SU-DHL-6 (cell line): ENCODE data around the gene PODN.

ENCODE experiments used
- CTCF ChIP-seq: fragments of 200-600 bp; sonication (generic); IDR thresholded peaks from one replicate; pipeline ENCODE4 v1.5.1; 2017; ENCODE audit warnings: antibody characterized with exemption, mild to moderate bottlenecking, low read length, moderate library complexity; ENCODE audit not compliant: insufficient read depth, poor library complexity, severe bottlenecking
- EZH2phosphoT487 ChIP-seq: fragments of 200-600 bp; sonication (generic), shearing (Covaris generic); conservative IDR thresholded peaks from 2 replicates; pipeline ENCODE4 v1.6.1; 2018; ENCODE audit warnings: mild to moderate bottlenecking, antibody characterized with exemption, low read length, moderate library complexity, mixed read lengths

GRCh38 chr1:53075761-53076163 lies 13.7 kb downstream of the PODN start:
- no peak for TF ChIP-seq CTCF
- no peak for TF ChIP-seq EZH2phosphoT487
